Inferior parietal cortex (tissue), 1 donor: ENCODE measurements around the gene GABRB3.

Experiments
- DNase-seq: peaks from one replicate; pipeline ENCODE4 v3.0.0-alpha.2; 2016; ENCODE audit errors: extremely low spot score

The GABRB3 gene

GRCh38 chr15:26772154-26773066, at the start of gene GABRB3:
Gene GABRB3, minus strand, starts transcription at chr15:26773066.
- DNase-seq, result no peak

GRCh38 chr15:26807517-26808427, 34.9 kb upstream of the GABRB3 start:
- no peak for DNase-seq

GRCh38 chr15:26806574-26806973, 33.7 kb upstream of the GABRB3 start:
- DNase-seq, result no peak

GRCh38 chr15:26806151-26806550, 33.3 kb upstream of the GABRB3 start:
- DNase-seq, result no peak

- DNase-seq, result no peak
Observed at GRCh38 chr15:26805470-26805869, 32.6 kb upstream of the GABRB3 start.

- DNase-seq, result no peak
Observed at GRCh38 chr15:26804063-26804804, 31.4 kb upstream of the GABRB3 start.

GRCh38 chr15:26790118-26790517, 17.3 kb upstream of the GABRB3 start:
- DNase-seq, result no peak

- DNase-seq, result no peak
Observed at GRCh38 chr15:26781816-26782215, 8.9 kb upstream of the GABRB3 start.

GRCh38 chr15:26773917-26774316, 1.1 kb upstream of the GABRB3 start:
- DNase-seq, result no peak

GRCh38 chr15:26773067-26773877, 406 bp upstream of the GABRB3 start:
- DNase-seq, result no peak

GRCh38 chr15:26771578-26772153, 1.2 kb downstream of the GABRB3 start:
- DNase-seq, result no peak

GRCh38 chr15:26771168-26771567, 1.7 kb downstream of the GABRB3 start:
- DNase-seq, result no peak

GRCh38 chr15:26767169-26767670, 5.6 kb downstream of the GABRB3 start:
- no peak for DNase-seq

- DNase-seq, result no peak
Observed at GRCh38 chr15:26766262-26766661, 6.6 kb downstream of the GABRB3 start.

- DNase-seq, result no peak
Observed at GRCh38 chr15:26759986-26760385, 12.9 kb downstream of the GABRB3 start.

GRCh38 chr15:26758079-26758478, 14.8 kb downstream of the GABRB3 start:
- no peak for DNase-seq

- DNase-seq, result no peak
Observed at GRCh38 chr15:26757141-26757540, 15.7 kb downstream of the GABRB3 start.

- DNase-seq, result no peak
Observed at GRCh38 chr15:26744894-26745293, 28.0 kb downstream of the GABRB3 start.

GRCh38 chr15:26739791-26740190, 33.1 kb downstream of the GABRB3 start:
- no peak for DNase-seq

GRCh38 chr15:26738996-26739395, 33.9 kb downstream of the GABRB3 start:
- DNase-seq, result no peak
